ENCODE results near the gene SLIT3.

SLIT3 gene

DNA sequence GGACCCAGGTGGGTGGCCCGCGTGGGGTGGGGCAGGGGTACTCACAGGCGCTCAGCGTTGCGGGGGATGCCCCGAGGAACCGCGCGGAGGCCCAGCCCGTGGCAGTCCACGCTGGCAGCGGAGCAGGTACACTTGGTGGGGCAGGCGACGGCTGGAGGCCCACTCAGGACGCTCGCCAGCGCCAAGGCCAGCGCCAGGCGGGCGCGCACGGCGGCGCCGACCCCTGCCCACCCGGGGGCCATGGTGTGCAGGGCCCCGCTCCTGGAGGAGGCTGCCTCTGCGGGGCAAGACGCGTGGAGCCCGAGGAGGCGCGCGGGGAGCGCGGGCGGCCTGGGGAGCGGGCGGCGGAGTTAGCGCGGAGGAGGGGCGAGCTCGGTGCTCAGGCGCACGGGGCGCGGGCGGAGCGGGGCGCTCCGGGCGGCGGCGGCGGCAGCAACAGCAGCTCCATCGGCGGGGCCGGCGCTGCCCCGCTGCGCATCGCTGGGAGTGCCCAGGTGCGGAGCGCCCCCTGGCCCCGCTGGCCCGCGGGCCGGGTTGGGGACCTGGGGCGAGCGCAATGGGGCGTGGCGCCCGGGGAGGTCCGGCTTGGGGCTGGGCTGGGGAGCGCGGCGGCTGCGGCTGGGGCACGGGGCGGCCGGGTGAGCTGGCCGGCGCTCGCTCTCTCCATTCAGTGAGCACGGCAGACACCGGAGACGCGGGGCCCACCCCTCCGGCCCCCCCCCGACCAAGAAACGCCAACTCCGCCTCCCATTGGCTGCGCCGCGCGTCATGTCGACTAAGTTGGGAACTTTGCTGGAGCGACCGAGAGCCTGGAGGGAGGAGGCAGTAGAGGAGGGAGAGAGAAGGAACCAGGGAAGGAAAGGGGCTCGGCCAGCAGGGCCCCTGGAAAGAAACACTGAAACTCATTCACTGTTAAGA, at the start of gene SLIT3:
SLIT3 (minus strand) TSS at position 672 of the 918 bp plus-strand sequence; CDS start at position 242, 430 bp downstream.
- no peak for DNase-seq (ENCODE audit: low read depth in 2 of 2)

DNA sequence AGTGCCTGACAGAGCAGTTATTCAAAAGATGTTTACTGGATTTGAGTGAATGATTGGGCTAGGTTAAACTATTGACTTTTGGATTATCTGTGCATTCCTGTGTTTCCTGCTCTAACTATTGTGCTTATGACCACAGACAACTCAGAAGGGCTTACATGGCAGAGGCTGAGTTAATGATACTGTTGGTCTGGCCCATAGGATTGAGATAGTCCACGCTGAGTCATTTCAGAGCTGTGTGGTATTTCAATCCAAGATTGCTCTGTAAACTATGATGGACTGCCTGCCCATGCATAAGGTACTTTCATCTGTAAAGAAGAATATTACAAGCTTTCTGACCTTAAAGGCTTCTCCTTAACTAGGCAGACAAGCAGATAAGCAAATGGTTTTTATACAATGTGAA, 49.1 kb upstream of the SLIT3 start:
- DNase-seq (ENCODE audit: low read depth in 2 of 2): no peak

DNA sequence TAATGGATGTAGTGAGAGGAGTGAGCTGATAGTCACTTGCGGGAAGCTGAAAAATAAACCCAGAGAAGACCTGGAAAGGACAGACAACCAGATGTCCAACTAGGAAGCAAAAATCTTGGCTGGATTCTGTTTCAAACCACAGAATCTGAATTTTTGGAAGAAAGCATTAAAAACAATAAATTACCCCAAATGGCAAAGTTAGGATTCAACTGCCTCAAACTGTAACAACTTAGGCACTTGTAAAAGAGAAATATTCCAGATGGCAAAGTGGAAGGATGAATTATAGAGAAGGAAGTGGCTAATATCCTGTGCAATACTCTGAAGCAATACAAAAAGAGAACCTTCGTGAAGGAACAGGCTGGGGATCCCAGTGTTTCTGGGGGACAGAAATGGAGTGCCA, 46.8 kb upstream of the SLIT3 start:
- no peak for DNase-seq (ENCODE audit: low read depth in 2 of 2)

DNA sequence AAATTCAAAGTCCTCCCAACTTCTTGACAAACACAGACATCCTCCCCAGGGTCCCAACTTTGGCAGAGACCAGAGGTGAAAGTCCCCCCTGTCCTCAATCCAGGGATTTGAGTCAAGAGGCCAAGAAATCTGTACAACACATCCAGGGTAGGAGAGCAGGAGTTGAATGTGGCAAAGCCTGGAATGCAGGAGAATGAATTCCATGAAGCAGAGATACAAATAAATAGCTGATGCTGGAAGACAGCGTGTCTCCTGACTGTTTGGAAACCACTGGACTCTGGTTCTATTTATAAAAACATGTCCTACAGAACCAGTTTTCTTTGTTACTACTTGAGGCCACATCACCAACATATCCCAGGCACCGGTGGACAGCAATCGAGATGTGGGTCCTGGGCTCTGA, 43.7 kb upstream of the SLIT3 start:
- no peak for DNase-seq (ENCODE audit: low read depth in 2 of 2)

DNA sequence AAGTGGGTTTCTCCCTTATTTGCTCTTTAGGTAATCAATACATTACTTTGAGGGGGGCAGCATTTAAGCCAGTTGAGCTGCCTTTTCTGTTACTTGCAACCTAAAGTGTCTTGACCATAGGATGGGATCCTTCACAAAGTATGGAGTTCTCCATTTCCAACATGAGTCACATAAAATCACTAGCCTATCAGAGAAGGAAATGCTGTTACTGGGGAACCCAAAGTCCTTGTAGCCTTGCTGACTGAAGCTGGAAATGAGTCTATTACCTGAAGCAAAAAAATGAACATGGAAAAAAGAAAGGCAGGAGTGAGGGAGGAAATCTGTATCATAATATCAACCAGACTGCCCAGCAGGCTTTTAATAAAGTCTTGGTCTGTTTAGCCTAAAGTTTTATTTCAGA, 42.8 kb upstream of the SLIT3 start:
- no peak for DNase-seq (ENCODE audit: low read depth in 2 of 2)

DNA sequence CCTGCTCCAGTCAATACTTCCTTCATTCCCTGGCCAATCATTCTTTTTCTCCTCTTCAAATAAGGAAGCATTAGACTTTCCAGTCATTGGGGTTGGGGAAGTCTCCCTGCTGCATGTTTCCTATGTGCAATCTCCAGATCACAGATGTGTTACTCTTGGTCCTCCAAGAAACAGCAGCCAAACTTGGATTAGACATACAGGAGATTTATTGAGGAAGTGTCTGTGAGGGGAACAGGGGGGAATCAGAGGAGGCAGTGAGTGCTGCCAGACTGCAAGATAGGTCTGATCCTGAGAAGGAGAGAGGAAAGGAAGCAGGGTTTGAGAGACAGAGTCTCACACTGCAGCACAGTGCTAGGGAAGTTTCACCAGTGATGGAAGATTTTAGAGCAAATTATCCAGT, 40.6 kb upstream of the SLIT3 start:
- DNase-seq (ENCODE audit: low read depth in 2 of 2): no peak

DNA sequence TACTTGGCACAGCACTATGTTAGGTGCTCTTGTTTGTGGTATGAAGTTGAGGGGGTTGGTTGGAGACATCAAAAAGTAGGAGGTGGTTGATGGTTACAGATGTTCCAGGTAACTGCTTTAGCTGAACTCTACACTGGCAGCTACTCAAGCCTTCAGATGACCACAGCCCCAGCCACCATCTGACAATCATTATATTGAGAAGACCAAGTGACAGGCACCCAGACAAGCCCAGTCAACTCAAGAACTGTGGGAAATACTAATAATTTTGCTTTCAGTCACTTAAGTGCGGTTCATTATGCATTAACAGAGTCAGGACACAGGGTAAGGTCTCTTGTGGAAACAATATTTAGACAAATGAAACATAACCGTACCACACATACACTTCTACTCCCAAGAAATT, 38.9 kb upstream of the SLIT3 start:
- DNase-seq (ENCODE audit: low read depth in 2 of 2): no peak

DNA sequence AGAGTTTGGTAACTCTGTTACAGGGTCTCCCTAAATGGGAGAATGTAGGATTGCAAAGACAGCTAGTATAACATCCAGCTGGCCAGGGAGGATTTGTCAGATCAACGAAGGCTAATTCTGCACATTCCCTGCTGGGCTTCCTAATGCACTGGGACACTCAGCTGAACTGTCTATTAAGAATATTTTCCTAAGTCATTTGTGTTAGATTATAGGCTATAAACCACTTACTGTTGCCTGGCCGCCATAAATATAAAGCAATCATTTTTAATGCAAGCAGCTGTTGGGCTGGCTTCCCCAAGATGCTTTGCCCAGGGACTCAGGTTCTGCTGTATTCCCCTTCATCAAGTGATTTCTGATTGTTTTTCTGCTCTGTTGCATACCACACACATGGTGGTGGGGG, 35.3 kb upstream of the SLIT3 start:
- no peak for DNase-seq (ENCODE audit: low read depth in 2 of 2)

DNA sequence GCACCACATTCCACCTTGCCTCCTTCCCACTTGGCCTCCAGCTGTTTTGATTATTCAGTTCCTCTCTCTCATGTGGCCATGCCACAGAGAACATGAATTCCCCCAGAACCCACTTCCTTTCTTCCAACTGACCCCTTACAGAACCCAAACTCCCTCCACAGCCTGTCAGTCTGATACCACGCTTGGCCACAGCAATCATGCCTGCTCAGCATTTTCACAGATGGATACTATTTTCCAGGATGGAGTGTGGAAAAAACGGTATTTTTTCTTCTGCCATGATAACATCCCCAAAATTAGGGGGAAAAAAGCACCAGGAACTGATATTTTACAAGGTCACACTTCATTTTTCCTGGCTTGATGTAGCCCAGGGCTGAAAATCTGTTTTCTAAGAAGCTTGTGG, 34.9 kb upstream of the SLIT3 start:
- no peak for DNase-seq (ENCODE audit: low read depth in 2 of 2)

DNA sequence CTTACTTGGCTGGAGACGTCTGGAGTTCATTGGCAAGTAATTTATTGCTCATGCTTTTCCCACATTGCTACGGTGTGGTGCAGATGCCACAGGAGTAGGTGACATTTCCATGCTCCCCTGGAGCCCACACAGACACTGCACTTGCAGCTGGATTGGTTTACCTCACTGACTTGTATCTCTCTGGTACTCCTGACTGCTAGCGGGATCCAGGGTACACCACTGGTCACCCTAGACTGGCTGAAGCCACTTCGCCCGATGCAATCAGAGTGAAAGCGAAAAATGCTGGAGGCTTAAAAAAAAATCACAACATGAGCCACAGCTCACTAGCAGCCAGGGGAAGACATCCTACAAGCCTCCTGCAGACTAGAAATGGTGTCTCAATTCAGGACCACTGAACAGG, 32.6 kb upstream of the SLIT3 start:
- no peak for DNase-seq (ENCODE audit: low read depth in 2 of 2)

DNA sequence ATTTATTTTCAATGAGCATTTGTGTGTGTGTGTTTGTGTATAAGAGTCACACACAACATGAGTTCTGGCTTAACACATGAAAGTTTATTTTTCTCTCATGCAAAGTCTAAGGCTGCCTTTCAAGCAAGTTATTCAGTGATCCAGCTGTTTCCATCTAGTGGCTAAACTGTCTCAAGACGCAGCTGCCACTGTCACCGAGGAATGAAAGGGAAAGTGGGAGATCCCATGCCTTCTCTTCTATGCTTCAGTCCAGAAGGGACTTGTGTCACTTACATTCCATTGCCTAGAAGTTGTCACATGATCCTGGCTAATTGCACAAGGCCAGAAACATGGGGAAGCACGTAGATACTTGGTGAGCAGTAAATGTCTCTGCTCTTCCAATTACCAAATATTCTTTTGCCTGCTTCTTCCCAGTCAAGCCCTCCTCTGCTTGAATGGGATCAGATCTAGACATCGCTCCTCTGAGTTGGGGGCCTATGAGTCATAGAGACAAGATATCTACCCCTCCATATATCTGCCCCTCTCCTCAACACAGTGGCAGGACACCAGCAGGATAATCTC, 30.4 kb upstream of the SLIT3 start:
- DNase-seq (ENCODE audit: low read depth in 2 of 2): no peak

DNA sequence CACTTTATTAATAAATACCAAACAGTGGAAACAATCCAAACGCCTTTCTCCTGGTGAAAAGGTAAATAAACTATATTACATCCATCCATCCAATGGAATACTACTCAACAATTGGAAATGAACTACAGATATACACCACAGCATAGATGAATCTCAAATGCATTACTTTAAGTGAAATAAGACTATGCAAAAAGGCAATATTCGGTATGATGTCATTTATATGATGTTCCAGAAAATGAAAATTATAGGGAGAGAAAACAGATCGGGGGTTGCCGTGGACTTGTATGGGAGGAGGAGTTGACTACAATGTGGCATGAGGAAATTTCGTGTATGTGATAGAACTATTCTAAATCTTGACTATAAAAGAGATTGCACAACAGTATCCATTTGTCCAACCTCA, 27.5 kb upstream of the SLIT3 start:
- DNase-seq (ENCODE audit: low read depth in 2 of 2): no peak

DNA sequence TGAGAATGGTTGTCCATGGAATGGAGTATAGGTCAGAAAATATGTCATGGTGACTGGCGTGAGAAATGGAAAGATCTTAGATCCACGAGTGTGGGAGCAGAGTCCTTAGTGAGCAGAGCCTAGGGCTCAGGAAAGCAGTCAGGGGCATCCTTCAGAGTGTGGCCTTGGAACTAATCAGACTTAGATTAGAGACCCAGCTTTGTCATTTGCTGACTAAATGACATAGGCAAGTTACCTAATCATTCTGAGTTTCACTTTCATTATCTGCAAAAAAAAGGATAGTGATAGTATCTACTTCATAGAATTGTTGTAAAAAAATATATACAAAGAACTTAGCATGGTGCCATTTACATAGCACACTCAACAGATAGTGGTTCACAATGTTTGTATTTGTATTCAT, 24.3 kb upstream of the SLIT3 start:
- no peak for DNase-seq (ENCODE audit: low read depth in 2 of 2)

DNA sequence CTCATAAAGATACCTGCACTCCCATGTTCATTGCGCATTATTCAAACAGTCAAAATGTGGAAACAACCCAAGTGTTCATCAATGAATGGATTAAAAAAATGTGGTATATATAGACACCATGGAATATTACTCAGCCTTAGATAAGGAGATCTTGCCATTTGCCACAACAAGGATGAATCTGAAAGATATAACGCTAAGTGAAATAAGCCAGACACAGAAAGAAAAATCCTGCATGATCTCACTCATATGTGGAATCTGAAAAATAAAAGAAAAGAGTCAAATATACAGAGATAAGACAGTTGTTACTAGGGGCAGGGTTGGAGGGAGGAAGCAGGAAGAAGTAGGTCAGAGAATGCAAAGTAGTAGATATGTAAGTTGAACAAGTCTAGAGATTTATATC, 17.6 kb upstream of the SLIT3 start:
- no peak for DNase-seq (ENCODE audit: low read depth in 2 of 2)

DNA sequence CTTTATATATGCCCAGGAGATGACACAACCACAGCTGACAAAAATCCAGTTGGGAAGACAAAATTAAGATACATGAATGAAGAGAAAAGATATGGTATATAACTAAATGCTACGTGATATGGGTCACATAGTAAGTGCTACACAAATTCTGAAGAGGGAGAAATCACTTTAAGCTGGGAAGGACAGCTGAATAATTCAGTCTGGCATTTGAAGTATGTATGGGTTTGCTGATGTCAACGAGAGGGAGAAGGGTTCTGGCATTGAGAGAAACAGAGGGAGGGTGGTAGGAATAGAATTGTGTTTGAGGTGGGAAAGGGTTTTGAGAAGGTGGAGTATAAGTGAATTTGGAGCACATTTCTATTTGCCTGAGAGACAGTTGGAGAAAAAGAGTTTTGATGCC, 6.7 kb upstream of the SLIT3 start:
- no peak for DNase-seq (ENCODE audit: low read depth in 2 of 2)

DNA sequence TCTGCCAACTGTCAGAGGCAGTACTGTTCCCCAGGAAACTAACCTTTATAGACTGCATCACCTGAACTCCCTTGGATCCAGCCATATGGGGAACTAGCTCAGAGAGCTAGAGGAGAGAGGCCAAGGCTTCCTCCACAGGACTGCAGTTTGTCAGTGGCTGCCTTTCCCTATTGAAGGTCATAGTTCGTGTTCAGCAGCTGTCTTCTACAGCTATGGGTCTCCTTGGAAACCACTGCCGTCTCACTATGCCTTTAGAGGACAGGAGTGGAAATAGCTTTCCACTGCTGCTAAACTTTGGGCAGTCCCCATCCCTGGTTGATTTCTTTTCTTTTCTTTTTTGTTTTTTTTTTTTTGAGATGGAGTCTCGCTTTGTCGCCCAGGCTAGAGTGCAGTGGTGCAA, 4.4 kb upstream of the SLIT3 start:
- no peak for DNase-seq (ENCODE audit: low read depth in 2 of 2)

DNA sequence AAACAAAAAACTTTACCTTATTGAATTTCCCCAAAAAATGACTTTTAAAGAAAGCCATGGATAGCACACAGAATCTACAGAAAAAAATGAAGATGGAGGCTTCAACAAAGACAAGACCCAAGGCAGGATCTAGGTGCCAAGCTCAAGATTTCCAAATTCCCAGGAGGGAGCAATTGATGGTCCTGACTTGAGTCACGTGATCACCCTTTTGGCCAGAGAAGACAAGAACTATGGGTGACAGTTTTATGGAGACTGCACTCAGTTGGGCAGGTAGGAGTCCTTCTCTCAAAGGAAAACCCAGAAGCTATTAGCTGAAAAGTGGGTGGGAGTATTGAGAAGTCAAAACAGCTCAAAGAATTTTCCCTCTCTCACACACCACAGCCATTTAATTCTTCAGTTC, 3.2 kb upstream of the SLIT3 start:
- no peak for DNase-seq (ENCODE audit: low read depth in 2 of 2)

DNA sequence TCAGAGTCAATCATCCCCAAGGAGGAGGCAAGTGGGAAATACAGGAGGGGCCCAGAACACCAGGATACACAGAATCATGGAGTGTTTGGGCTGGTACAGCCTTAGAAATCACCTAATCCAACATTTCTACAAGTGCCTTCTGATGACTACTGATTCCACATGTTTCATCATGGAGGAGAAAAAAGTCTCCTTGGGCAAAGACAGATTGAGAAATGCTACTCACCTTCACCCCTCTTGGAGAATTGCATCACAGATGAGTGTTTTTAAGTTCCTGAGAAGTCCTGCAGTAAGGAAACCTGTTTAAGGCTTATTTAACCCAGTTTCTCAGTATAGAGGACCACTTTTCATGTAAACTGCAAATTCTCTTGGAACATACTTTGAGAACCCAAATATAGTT, 2.2 kb upstream of the SLIT3 start:
- DNase-seq (ENCODE audit: low read depth in 2 of 2): no peak

DNA sequence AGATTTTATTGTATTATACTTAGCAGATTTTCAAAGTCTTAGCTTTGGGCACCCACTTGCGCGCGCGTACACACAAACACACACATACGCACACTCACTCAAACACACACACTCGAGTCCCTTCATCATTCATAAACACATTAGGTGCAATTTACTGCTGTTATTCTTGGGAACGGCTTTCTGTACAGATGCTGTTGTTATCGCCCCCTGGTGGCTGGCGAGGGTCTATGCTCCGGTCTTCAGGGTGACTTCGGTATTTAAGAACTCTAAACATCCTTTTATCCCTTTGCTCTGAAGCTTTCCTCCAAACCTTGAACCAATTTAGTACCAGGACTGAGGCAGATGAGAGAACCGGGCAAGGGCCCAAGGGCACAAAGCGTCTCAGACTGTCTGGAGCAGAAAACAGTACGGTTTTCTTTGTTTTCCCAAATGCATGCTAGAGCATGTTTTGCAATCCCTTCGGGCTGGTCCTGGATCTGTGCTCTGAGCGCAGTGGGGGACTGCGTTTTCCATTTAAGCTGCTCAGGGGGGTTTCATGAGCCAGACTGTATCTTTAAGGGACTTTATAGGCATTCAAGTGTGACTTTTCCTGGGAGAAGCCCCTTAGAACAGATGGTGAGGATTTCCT, 1.7 kb upstream of the SLIT3 start:
- peak in 1 of 2 donors; percentile 4 for DNase-seq (ENCODE audit: low read depth in 2 of 2)

DNA sequence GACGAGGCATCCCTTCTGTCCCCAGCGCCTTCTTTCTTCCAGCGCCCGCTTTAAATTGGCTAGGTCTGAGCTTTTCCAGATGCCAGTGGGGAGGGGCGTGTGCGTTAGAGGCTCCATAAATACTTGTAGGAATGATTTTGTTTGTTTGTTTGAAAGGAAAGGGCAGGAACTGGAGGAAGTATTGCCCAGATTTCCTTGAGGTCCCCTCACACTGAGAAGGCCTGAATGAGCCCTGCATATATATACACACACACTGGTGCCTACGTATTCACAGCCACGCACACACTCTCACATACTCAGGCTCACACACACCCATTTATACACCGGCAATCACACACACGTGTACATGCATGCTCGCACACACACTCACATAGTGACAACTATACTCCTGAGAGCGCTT, 1.0 kb upstream of the SLIT3 start:
- DNase-seq (ENCODE audit: low read depth in 2 of 2): no peak

DNA sequence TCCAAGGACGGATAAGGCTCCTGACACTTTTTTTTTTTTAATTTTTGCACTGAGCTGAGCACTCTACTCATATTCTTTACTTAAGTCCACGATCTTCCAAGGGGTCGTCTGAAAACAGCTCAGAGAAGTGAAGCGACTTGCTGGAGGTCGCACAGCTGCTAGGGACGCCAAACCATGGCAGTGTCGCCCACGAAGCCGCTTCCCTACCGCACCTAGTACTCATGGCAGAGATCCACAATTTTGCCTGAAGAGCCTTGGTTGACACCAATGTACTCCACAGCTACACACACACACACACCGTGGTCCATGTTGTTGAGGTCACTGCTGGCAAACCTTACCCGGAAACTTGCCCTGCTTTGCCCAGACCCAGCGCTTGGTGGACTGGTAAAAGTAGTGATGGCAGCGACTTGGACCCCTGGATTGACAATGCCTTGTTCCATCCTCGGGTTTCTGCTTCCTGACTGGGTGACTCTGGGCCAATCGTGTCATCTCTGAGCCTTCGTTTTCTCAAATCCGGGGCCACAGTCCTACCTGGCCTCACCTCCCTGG, 521 bp upstream of the SLIT3 start:
- no peak for DNase-seq (ENCODE audit: low read depth in 2 of 2)

DNA sequence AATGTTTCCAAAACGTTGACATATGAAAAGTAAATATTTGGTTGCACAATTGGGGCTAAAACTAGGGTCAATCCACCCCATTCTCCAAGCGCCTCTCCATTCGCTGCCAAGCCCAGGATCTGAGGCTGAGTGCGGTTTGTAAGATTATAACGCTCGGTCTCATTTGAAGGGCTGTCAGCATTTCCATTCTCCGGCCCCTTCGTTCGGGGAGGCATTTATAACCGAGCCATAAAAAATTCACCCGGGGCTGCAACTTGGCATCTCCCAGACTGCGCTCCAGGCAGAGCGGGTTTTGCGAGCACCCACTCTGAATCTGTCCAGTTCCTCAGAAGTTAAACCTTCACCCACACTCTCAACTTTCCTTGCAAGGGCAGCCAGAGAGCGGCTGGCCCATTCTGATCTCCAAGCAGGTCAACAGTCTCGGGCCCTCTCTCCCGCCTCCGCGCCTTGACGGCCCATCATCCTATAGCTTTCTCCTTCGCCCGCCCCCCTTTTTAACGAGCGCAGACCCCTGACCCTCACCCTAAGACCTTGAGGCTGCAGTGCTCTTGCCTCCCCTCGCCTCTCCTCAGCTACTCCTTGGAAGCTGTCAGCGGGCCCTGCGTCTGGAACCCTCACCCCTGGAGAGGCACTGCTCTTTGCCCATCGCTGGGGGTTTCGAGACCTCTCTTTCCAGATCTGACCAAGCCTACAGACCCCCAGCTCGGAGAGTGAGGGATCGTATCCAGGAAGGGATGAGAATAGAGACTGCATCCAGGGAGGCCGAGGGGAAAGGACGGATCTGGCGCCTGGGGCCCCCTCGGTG, 1.1 kb downstream of the SLIT3 start:
- DNase-seq (ENCODE audit: low read depth in 2 of 2): no peak

Data from stimulated activated CD8-positive, alpha-beta memory T cell treated with anti-CD3 and anti-CD28 coated beads, Interleukin-2, amount 100 ng/mL, for 1 hour (primary cell).